Measurements from ENCODE around the gene PKD2L1. TPM values are rescaled to one million over a fixed set of nuclear protein-coding genes. Genes with fewer than 3 reads are reported as not detected.

The PKD2L1 gene
- total RNA-seq, 1 experiment from 2014 or later = not detected

DNA sequence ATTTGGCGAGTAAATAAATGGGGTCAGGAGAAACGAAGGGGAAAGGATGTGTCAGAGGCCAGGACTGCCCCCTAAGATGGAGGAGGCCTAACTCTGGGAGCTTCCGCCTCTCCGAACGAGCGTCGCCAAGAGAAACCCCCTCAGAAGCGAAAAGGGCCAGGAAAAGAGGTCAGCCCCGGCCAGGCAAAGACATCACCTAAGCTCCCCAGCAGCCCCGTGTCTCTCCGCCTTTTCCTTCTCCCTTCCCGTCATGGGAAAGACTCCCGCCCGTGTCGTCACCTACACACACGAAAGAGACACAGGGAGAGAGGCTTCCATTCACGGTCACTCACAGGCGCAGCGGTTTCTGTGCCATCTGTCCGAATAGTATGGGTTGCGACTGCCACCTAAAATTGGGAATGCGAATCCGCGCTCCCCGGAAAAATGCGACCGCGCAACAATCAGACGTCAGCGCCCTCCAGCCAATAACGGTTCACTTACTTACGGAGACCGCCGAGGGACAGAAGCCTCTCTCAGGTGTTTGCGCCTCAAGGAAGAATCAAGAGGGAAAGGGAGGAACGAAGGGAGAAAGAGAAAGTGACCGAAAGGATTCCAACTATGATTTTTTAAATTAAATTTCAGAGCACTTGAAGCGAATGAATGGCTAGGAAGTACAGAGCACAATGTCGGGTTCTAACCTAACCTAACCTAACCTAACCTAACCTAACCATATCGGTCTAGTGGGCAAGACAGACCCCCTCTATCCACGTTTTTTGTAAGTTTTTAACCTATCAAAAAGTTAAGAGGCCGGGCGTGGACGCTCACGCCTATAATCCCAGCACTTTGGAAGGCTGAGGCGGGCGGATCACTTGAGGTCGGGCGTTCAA is 62.6 kb downstream of the PKD2L1 start, which contains the start of gene CWF19L1:
Gene CWF19L1 (minus strand): TSS at position 400 of the 866 bp plus-strand sequence. CDS start 45 bp downstream, at position 355.
- Histone ChIP-seq H3K36me3 (peaks cover 4% of the 10 kb centered on the region), H3K9me3 (no peaks in the 10 kb centered on the region), H3K27me3 (no peaks in the 10 kb centered on the region), H3K4me3 (peak within 1 kb of the TSS; percentile 97)
- DNase-seq = peak; percentile 85

DNA sequence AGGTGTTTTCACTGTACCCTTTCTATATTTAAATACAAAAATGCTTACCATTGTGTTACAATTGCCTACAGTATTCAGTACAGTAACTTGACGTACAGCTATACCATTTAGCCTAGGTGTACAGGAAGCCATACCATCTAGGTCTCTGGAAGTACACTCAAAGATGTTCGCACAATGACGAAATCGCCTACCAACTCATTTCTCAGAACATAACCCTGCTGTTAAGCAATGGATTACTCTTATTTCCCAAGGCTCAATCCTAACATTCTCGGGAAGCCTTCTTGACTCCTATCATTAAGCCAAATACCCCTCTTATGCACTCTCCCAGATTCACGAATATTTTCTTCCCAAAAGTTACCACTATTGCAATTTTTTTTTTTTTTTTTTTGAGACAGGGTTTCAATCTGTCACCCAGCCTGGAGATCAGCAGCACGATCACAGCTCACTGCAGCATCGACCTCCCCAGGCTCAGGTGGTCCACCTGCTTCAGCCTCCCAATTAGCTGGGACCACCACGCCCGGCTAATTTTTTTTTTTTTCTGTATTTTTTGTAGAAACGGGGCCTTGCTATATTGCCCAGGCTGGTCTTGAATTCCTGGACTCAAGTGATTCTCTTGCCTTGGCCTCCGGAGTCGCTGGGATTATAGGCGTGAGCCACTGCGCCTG is 64.1 kb downstream of the PKD2L1 start:
- no peak overlapping the region; the same call in 1 of the 2 replicates for H3K4me3 ChIP-seq
- no peaks in the 10 kb centered on the region; the same call in 1 of the 2 replicates for H3K36me3 ChIP-seq
- DNase-seq = no peak
- no peaks in the 10 kb centered on the region for H3K27me3 ChIP-seq
- H3K9me3 ChIP-seq = no peaks in the 10 kb centered on the region

DNA sequence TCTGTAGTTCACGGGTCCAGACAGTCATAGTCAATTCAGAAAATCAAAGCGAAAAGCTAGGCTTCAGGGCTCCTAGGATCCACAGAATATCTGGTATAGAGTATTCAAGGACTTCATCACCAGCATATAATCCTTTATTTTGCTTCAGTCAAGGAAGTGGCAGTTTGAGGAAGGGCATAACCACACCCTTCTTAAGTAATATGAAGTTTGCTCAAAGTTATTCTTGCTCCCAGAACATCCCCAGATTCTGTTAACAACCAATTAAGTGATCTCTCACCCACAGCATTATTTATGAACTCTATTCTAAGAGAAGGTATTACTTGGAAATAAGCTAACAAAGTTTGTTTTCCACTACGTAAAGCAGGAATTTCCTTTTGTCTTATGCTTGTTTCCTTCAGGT is 75.8 kb downstream of the PKD2L1 start:
- no peaks in the 10 kb centered on the region for H3K9me3 ChIP-seq
- no peaks in the 10 kb centered on the region for H3K27me3 ChIP-seq
- DNase-seq = no peak
- no peak overlapping the region for H3K4me3 ChIP-seq
- peaks cover 49% of the 10 kb centered on the region for H3K36me3 ChIP-seq

DNA sequence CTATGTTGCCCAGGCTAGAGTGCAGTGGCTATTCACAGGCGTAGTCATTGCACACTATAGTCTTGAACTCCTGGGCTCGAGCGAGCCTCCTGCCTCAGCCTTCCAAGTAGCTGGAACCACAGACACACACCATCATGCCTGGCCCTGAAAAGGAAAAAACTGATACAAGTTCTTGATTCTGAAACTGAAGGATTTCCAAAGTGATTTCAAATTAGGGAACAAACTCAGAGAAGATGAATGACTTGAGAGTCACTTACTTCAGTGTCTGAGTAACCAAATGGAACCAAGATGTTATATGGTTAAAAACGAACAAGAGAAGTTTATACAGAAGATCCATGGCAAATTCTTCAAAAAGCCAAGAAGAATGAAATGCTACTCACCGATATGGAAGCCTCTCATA is 77.0 kb downstream of the PKD2L1 start:
- no peaks in the 10 kb centered on the region for H3K9me3 ChIP-seq
- no peaks in the 10 kb centered on the region for H3K27me3 ChIP-seq
- H3K4me3 ChIP-seq = no peak overlapping the region
- no peak for DNase-seq
- H3K36me3 ChIP-seq = peaks cover 43% of the 10 kb centered on the region

DNA sequence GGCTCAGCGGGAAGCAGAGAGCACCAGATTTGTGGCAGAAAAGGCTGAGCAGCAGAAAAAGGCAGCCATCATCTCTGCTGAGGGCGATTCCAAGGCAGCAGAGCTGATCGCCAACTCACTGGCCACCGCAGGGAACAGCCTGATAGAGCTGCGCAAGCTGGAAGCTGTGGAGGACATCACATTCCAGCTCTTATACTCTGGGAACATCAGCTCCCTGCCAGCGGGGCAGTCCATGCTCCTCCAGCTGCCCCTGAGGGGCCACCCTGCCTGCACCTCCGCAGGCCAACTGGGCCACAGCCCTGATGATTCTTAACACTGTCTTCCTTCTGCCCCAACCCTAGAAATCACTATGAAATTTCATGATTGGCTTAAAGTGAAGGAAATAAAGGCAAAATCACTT is 81.2 kb downstream of the PKD2L1 start:
- H3K9me3 ChIP-seq = no peaks in the 10 kb centered on the region
- no peaks in the 10 kb centered on the region for H3K27me3 ChIP-seq
- H3K4me3 ChIP-seq = no peak overlapping the region
- H3K36me3 ChIP-seq = peaks cover 51% of the 10 kb centered on the region
- DNase-seq = no peak

DNA sequence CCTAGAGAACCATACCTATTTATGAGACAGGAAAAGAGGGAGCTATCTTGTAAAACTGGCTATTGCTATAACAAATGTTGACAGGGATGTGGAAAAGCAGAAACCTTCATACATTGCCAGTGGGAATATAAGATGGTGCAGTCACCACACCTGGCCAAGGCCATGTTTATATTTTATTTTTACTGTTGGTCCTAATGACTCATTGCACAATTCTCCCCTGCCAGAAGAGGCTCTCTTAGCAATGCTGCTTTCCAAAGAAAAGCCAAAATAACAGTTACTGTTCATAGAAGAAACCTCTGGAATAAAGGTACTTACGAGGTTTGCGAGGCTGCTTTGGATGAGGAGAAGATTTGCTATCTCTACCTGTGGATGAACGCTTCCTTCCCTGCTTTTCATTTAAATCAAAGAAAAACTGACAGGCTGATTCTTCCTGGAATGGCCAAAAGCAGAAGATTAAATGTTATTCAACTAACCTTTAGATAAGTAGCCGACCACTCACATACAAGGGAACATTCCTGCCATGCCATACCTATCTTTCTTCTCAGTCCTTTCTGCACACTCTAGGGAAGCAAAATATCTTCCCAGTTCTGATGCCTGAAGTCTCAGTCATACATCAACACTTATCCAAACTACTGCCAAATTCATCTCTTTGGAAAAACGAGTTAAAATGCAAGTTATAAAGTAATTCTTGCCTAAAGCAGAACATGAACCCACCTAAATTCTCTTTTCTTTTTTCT is 84.4 kb downstream of the PKD2L1 start:
- Histone ChIP-seq H3K36me3 (peaks cover 55% of the 10 kb centered on the region), H3K4me3 (no peak overlapping the region), H3K9me3 (no peaks in the 10 kb centered on the region), H3K27me3 (no peaks in the 10 kb centered on the region)
- DNase-seq = no peak

DNA sequence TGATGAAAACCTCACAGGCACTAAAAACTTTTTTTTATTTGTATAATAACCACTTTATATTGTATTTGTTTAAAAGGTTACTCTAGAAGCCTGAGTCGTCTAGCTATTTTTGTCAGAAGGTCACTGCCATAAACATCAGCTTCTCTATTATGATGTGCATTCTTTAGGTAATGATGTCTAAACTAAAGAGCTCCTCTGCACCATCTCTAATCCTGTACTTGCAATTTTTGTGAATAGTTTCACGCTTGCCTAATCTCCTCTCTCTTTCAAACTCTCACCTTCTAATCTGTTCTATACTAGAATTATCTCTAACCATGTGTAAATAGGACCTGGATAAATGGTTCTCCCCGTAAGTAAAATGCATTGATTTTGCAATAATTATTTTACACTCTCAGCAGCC is 90.2 kb downstream of the PKD2L1 start:
- Histone ChIP-seq H3K4me3 (no peak overlapping the region), H3K27me3 (no peaks in the 10 kb centered on the region), H3K9me3 (no peaks in the 10 kb centered on the region), H3K36me3 (peaks cover 59% of the 10 kb centered on the region)
- no peak for DNase-seq

DNA sequence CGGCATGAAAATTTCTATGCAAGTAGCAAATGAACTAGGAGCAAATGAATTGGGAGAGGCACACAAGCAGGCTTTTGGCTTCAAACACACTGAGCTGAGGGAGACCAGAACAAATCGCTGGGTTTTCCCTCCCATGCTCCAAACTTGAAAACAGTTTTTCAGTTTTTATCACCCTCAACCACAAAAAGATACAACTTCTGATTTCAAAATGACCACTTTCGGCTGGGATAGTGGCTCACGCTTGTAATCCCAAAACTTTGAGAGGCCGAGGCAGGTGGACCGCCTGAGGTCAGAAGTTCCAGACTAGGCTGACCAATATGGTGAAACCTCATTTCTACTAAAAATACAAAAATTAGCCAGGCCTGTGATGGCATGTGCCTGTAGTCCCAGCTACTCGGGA is 91.6 kb downstream of the PKD2L1 start:
- H3K4me3 ChIP-seq = no peak overlapping the region
- peaks cover 48% of the 10 kb centered on the region for H3K36me3 ChIP-seq

More for the DNA sequence above, 91.6 kb downstream of the PKD2L1 start:
- Histone ChIP-seq H3K9me3 (no peaks in the 10 kb centered on the region), H3K27me3 (no peaks in the 10 kb centered on the region)
- DNase-seq = no peak

Other genes with a start within 250 kb of the PKD2L1 start
- gene CPN1, start 248.4 kb downstream of the PKD2L1 start, total RNA-seq (2014; rRNA removed; shearing (Covaris generic); ENCODE audit: low replicate concordance) = not detected in 2 replicates
- gene ERLIN1, start 144.2 kb downstream of the PKD2L1 start, total RNA-seq (2014; rRNA removed; shearing (Covaris generic); ENCODE audit: low replicate concordance) = 38.4 and 47.2 TPM in 2 replicates
- gene CHUK, start 100.6 kb downstream of the PKD2L1 start, total RNA-seq (2014; rRNA removed; shearing (Covaris generic); ENCODE audit: low replicate concordance) = 10.1 and 21.9 TPM in 2 replicates
- 28.8 and 33.5 TPM in 2 replicates for gene CWF19L1, start 62.6 kb downstream of the PKD2L1 start, total RNA-seq (2014; rRNA removed; shearing (Covaris generic); ENCODE audit: low replicate concordance)
- 43.0 and 74.3 TPM in 2 replicates for gene BLOC1S2, start 43.5 kb downstream of the PKD2L1 start, total RNA-seq (2014; rRNA removed; shearing (Covaris generic); ENCODE audit: low replicate concordance)
- 48.8 and 56.3 TPM in 2 replicates for gene SCD, start 17.0 kb upstream of the PKD2L1 start, total RNA-seq (2014; rRNA removed; shearing (Covaris generic); ENCODE audit: low replicate concordance)
- not detected in 2 replicates for gene WNT8B, start 132.8 kb upstream of the PKD2L1 start, total RNA-seq (2014; rRNA removed; shearing (Covaris generic); ENCODE audit: low replicate concordance)
- gene SEC31B, start 189.6 kb upstream of the PKD2L1 start, total RNA-seq (2014; rRNA removed; shearing (Covaris generic); ENCODE audit: low replicate concordance) = 0.72 and 1.2 TPM in 2 replicates
- gene NDUFB8, start 199.6 kb upstream of the PKD2L1 start, total RNA-seq (2014; rRNA removed; shearing (Covaris generic); ENCODE audit: low replicate concordance) = 87.7 and 143 TPM in 2 replicates
- 9.0 and 16.2 TPM in 2 replicates for gene HIF1AN, start 205.7 kb upstream of the PKD2L1 start, total RNA-seq (2014; rRNA removed; shearing (Covaris generic); ENCODE audit: low replicate concordance)